ENCODE measurements around the gene LDB3. TPM values are rescaled to one million over a fixed set of nuclear protein-coding genes. Genes with fewer than 3 reads are reported as not detected.

Gene LDB3
- total and polyA plus RNA-seq, 9 of the 15 experiments (the other 6 are each of a cell fraction or from before 2014, with no cell fraction given): 0.03 TPM; not detected in 8

- no peak for TF ChIP-seq WHSC1 (IDR thresholded peaks at IDR 0.05; ENCODE audit: low read length)
- TF ChIP-seq NCOA2 (IDR thresholded peaks at IDR 0.05; ENCODE audit: partially characterized antibody in 2 of 2): no peak
- TF ChIP-seq NR2C1 (IDR thresholded peaks at IDR 0.05): no peak
- no peak for TF ChIP-seq NR2C1 (tag; IDR thresholded peaks at IDR 0.05)
- TF ChIP-seq TSC22D4 (tag; IDR thresholded peaks at IDR 0.05): no peak
- no peak for TF ChIP-seq ZEB2 (IDR thresholded peaks at IDR 0.05)
- no peak for TF ChIP-seq CBFA2T3 (IDR thresholded peaks at IDR 0.05)
- TF ChIP-seq FOS (IDR thresholded peaks at IDR 0.05; ENCODE audit: extremely low read depth, insufficient read length): no peak
- peaks cover 8 to 94% of the 10 kb centered on the region in 2 experiments; a peak in 4 of 5 replicates for H3K27me3 ChIP-seq (ENCODE audit: control insufficient read depth in 2 of 2, insufficient read depth in 2 of 2, low read length in 2 of 2)
- CTCF ChIA-PET (ENCODE audit: low intra/inter-chr PET ratio): no interaction called here
- 3% methylated on average over 8 of the region's 8 CpGs for WGBS (ENCODE audit: insufficient coverage, low coverage, missing lambda C conversion rate)
- no peak overlapping the region for H2AFZ ChIP-seq (ENCODE audit: low read depth, low read length)
- H4K20me1 ChIP-seq (replicated peaks; ENCODE audit: control insufficient read depth, insufficient read depth, low read length): no peaks in the 10 kb centered on the region
- no peak for FAIRE-seq
- POLR2A ChIA-PET: no interaction called here
- no peak overlapping the region for H3K27ac ChIP-seq (ENCODE audit: extremely low read depth, low read depth, low read length)
- H3K9me1 ChIP-seq (ENCODE audit: control insufficient read depth, insufficient read depth, low read length): no peaks in the 10 kb centered on the region
- intact Hi-C loops (cut with micrococcal nuclease) (no loop called here), in situ Hi-C loops (cut with MboI) (no loop called here)
- H3K36me3 ChIP-seq (ENCODE audit: control insufficient read depth, insufficient read depth, low read length): no peaks in the 10 kb centered on the region
- no peaks in the 10 kb centered on the region for H3K9me3 ChIP-seq (replicated peaks; ENCODE audit: control insufficient read depth, insufficient read depth, low read depth, low read length)
- BruUV-seq (replicated peaks): no TSS peak
- H3K4me2 ChIP-seq (ENCODE audit: insufficient read depth, low read length): no peak overlapping the region
- no peak overlapping the region for H3K9ac ChIP-seq (ENCODE audit: insufficient read depth in 1 of 2, low read depth in 2 of 2, low read length in 2 of 2)
- H3K4me1 ChIP-seq (replicated peaks in 1 of 2; ENCODE audit: control insufficient read depth in 2 of 2, insufficient read depth in 2 of 2, low read length in 2 of 2): peaks cover 0 to under 1% of the 10 kb centered on the region in 2 experiments; a peak in 2 of 5 replicates
- H3K79me2 ChIP-seq (ENCODE audit: control insufficient read depth, insufficient read depth, low read length): no peaks in the 10 kb centered on the region
- no peak overlapping the region for H3K4me3 ChIP-seq
- peak in 1 of 4 experiments; percentile 24 for DNase-seq (ENCODE audit: extremely low read depth in 1 of 4, low spot score in 3 of 4)
- ATAC-seq: peak; percentile 71
Measured at GRCh38 chr10:86663046-86663345, 5.3 kb upstream of the LDB3 start.
